ENCODE measurements around the gene HLA-DRB5. TPM values are rescaled to one million over a fixed set of nuclear protein-coding genes. Genes with fewer than 3 reads are reported as not detected.
"Not testable (repeated sequence)": the region's sequence is repeated elsewhere in the genome, so short reads cannot be mapped to it uniquely, and the experiment has no call there.

The HLA-DRB5 gene
- total and polyA plus RNA-seq, 2 of the 4 experiments (the other 2 are of a cell fraction), result not detected

DNA sequence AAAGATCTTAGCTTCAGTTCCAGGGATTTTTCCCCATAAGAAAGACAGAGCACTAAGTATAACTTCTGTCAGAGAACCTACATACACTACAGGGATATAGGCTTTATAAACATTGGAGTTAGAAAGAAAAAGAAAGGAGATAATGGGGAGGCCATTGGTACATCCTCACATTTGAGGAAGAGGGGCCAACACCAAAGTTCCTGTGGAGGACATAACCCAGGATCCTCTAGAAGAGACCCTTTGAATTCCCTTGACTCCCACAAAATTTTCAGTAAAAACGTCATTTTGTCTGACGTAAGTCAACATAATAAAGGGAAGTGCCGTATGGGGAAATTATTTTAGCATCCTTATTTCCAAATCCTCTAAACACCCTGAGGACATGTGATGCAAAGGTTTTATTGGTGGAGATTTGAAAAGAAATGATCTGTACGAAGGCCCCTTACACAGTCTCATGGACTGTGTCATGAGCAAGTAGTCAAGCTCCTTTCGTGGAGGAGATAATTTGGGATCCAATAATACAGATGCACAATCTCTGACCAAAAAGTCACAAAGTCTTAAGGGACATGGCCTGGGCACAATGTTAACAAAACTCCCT lies 57.2 kb downstream of the HLA-DRB5 start:
- Histone ChIP-seq H3K4me1 (ENCODE audit: control insufficient read depth, insufficient read depth, low read length) (no peaks in the 10 kb centered on the region), H3K4ac (ENCODE audit: low read depth, low read length) (no peak overlapping the region), H4K20me1 (ENCODE audit: insufficient read depth, low read length) (no peaks in the 10 kb centered on the region), H3K4me3 (ENCODE audit: insufficient read depth, low read depth, low read length) (no peak overlapping the region), H2BK20ac (ENCODE audit: low read depth, low read length) (no peak overlapping the region), H3K4me2 (ENCODE audit: low read depth, low read length) (no peak overlapping the region), H3K23ac (ENCODE audit: low read depth, low read length) (no peak overlapping the region), H4K91ac (ENCODE audit: insufficient read depth, low read depth, low read length) (no peak overlapping the region), H3K56ac (ENCODE audit: extremely low read depth, insufficient read depth, low read length) (no peak overlapping the region), H4K5ac (ENCODE audit: low read depth, low read length) (no peak overlapping the region), H2AK9ac (replicated peaks; ENCODE audit: low read depth, low read length, poor library complexity) (no peak overlapping the region), H2BK5ac (ENCODE audit: low read depth, low read length, poor library complexity, severe bottlenecking) (no peak overlapping the region), H2AFZ (replicated peaks; ENCODE audit: low read length, poor library complexity) (no peak overlapping the region), H3K9me1 (ENCODE audit: insufficient read depth, low read length) (no peaks in the 10 kb centered on the region), H3K27me3 (ENCODE audit: control insufficient read depth, insufficient read depth, low read length) (no peaks in the 10 kb centered on the region), H2AK5ac (ENCODE audit: low read depth, low read length) (no peak overlapping the region), H3K14ac (replicated peaks; ENCODE audit: low read depth, low read length) (no peak overlapping the region), H2BK120ac (ENCODE audit: low read depth, low read length) (no peak overlapping the region), H3K36me3 (ENCODE audit: control insufficient read depth, insufficient read depth, low read length) (no peaks in the 10 kb centered on the region), H3K27ac (ENCODE audit: insufficient read depth, low read length) (no peak overlapping the region), H3K18ac (ENCODE audit: low read depth, low read length) (no peak overlapping the region), H3K79me1 (ENCODE audit: low read depth in 1 of 2, low read length in 2 of 2) (no peaks in the 10 kb centered on the region), H3K9ac (ENCODE audit: low read depth, low read length) (no peak overlapping the region), H3K9me3 (ENCODE audit: control insufficient read depth, insufficient read depth, low read length) (no peaks in the 10 kb centered on the region), H2BK15ac (ENCODE audit: low read depth, low read length) (no peak overlapping the region), H4K8ac (ENCODE audit: low read depth in 2 of 2, low read length in 2 of 2) (no peak overlapping the region)
- TF ChIP-seq RAD21 (IDR thresholded peaks at IDR 0.05; ENCODE audit: low read length) (no peak), NFE2L2 (IDR thresholded peaks at IDR 0.05; ENCODE audit: low read depth, low read length) (no peak), CEBPB (IDR thresholded peaks at IDR 0.05; ENCODE audit: low read depth, low read length) (no peak), MAZ (IDR thresholded peaks at IDR 0.05; ENCODE audit: borderline replicate concordance, low read depth, low read length) (no peak), POLR2A (IDR thresholded peaks at IDR 0.05; ENCODE audit: low read depth, low read length) (no peak), RCOR1 (IDR thresholded peaks at IDR 0.05; ENCODE audit: insufficient replicate concordance, low read length) (no peak)
- in situ Hi-C loops (cut with MboI; ENCODE audit: low sequenced_read_pairs) (no loop called here), dilution Hi-C loops (cut with HindIII; ENCODE audit: low sequenced_read_pairs, unreplicated experiment) (no loop called here), intact Hi-C loops (cut with micrococcal nuclease) (no loop called here)
- ChIA-PET POLR2A (ENCODE audit: unreplicated experiment) (no interaction called here), CTCF (no interaction called here)
- WGBS, 2 experiments (ENCODE audit: extremely low coverage in 2 of 2, insufficient read length in 1 of 2), result no CpG with 5 or more reads among the region's 5 CpGs
- DNase-seq, result no peak
- no peak for ATAC-seq (ENCODE audit: low read depth)
- no TSS peak for BruUV-seq (replicated peaks)

DNA sequence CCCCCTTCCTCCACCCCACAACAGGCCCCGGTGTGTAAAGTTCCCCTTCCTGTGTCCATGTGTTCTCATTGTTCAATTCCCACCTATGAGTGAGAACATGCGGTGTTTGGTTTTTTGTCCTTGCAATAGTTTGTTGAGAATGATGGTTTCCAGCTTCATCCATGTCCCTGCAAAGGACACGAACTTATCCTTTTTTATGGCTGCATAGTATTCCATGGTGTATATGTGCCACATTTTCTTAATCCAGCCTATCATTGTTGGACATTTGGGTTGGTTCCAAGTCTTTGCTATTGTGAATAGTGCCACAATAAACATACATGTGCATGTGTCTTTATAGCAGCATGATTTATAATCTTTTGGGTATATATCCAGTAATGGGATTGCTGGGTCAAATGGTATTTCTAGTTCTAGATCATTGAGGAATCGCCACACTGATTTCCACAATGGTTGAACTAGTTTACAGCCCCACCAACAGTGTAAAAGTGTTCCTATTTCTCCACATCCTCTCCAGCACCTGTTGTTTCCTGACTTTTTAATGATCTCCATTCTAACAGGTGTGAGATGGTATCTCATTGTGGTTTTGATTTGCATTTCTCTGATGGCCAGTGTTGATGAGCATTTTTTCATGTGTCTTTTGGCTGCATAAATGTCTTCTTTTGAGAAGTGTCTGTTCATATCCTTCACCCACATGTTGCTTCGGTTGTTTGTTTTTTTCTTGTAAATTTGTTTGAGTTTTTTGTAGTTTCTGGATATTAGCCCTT lies 62.2 kb downstream of the HLA-DRB5 start:
- ATAC-seq (ENCODE audit: low read depth); H3K79me1 ChIP-seq (ENCODE audit: low read depth in 1 of 2, low read length in 2 of 2); H3K9me3 ChIP-seq (ENCODE audit: control insufficient read depth, insufficient read depth, low read length); H4K20me1 ChIP-seq (ENCODE audit: insufficient read depth, low read length); POLR2A ChIA-PET (ENCODE audit: unreplicated experiment); H3K27me3 ChIP-seq (ENCODE audit: control insufficient read depth, insufficient read depth, low read length); H3K23ac ChIP-seq (ENCODE audit: low read depth, low read length); H2BK5ac ChIP-seq (ENCODE audit: low read depth, low read length, poor library complexity, severe bottlenecking); H2BK15ac ChIP-seq (ENCODE audit: low read depth, low read length); in situ Hi-C loops (cut with MboI; ENCODE audit: low sequenced_read_pairs); H2AFZ ChIP-seq (replicated peaks; ENCODE audit: low read length, poor library complexity); H3K4me3 ChIP-seq (ENCODE audit: insufficient read depth, low read depth, low read length); H3K56ac ChIP-seq (ENCODE audit: extremely low read depth, insufficient read depth, low read length); H3K36me3 ChIP-seq (ENCODE audit: control insufficient read depth, insufficient read depth, low read length); CTCF ChIA-PET; H3K4me1 ChIP-seq (ENCODE audit: control insufficient read depth, insufficient read depth, low read length); H2BK20ac ChIP-seq (ENCODE audit: low read depth, low read length); intact Hi-C loops (cut with micrococcal nuclease); H3K18ac ChIP-seq (ENCODE audit: low read depth, low read length); H3K27ac ChIP-seq (ENCODE audit: insufficient read depth, low read length); BruUV-seq (replicated peaks); H4K8ac ChIP-seq (ENCODE audit: low read depth in 2 of 2, low read length in 2 of 2); dilution Hi-C loops (cut with HindIII; ENCODE audit: low sequenced_read_pairs, unreplicated experiment); H2BK120ac ChIP-seq (ENCODE audit: low read depth, low read length); H3K4me2 ChIP-seq (ENCODE audit: low read depth, low read length); H3K9me1 ChIP-seq (ENCODE audit: insufficient read depth, low read length); H2AK9ac ChIP-seq (replicated peaks; ENCODE audit: low read depth, low read length, poor library complexity); H2AK5ac ChIP-seq (ENCODE audit: low read depth, low read length); H3K9ac ChIP-seq (ENCODE audit: low read depth, low read length); H4K91ac ChIP-seq (ENCODE audit: insufficient read depth, low read depth, low read length); H3K14ac ChIP-seq (replicated peaks; ENCODE audit: low read depth, low read length); H4K5ac ChIP-seq (ENCODE audit: low read depth, low read length); DNase-seq; H3K4ac ChIP-seq (ENCODE audit: low read depth, low read length): not testable (repeated sequence)
- no CpG with 5 or more reads among the region's 5 CpGs for WGBS, 2 experiments (ENCODE audit: extremely low coverage in 2 of 2, insufficient read length in 1 of 2)

Measured in IMR-90 (cell line).